ENCODE results near the gene SLC24A3. TPM values are rescaled to one million over a fixed set of nuclear protein-coding genes. Genes with fewer than 3 reads are reported as not detected.

The SLC24A3 gene
- polyA plus RNA-seq, 1 donor = 4.0 TPM

DNA sequence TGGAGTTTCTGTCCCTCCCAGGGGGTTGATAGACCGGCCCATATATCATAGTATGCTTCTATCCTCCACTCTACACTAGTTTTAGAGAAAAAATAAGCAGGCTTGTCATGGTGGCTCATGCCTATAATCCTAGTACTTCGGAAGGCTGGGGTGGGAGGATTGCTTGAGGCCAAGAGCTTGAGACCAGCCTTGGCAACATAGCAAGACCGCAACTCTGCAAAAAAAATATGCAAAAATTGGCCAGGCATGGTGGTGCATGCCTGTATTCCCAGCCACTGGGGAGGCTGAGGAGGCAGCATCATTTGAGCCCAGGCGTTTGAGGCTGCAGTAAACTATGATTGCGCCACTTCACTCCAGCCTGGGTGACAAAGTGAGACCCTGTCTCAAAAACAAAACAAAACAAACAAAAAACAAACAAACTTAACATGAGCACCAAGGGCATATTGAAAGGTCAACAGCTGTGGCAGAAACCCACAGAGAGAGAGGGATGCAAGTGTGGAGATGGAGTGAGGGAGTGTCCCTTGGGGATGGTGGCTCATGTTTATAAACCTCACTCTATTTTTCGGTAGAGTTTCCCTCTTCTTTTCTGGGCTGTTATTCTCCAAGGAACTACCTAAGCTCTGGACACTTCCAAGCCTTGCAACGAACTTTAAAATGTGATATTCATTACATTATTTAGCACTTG lies 24.1 kb downstream of the SLC24A3 start:
- no peak for DNase-seq

DNA sequence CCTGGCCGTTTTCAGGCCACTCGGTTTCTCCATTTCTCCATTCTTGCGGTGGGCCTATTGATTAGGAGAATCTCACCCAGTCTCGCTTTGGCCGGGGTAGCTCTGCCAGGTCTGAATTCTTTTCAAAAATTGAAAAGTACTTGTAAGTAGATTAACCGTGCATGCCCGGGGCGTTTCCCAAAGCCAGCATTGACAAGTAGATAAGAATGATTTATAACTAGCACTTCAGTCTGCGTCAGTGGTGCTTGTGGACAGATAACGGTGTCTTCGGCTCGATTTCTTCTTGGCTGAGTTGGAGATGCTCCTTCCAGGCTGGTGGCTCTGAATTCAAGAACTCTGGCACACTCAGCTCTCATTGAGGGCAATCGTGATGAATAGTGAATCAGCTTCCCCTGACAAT lies 29.0 kb downstream of the SLC24A3 start:
- no peak for DNase-seq

GRCh38 chr20:19244291-19244690 lies 31.8 kb downstream of the SLC24A3 start:
- no peak for DNase-seq

GRCh38 chr20:19249106-19249879 lies 36.9 kb downstream of the SLC24A3 start:
- no peak for DNase-seq

GRCh38 chr20:19250346-19250745 lies 37.9 kb downstream of the SLC24A3 start:
- DNase-seq = no peak

DNA sequence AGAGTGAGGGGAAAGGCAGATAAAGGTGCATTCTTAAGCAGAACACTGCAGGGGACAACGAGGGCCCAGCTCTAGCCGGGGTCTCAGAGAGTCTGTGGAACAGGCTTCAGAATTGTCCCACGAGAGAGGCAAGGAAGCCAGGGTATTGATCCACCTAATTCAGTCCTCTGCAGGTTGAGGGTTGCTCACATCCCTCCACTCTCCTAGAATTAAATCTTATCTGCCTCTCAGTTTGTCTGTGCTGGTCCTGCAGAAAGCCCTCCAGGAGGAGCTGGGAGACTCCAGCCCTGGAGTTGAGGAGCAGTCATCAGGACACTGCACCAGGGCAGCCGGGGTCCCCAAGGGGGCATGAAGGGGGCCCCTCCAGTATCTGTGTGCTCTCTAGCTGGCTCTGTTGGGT lies 39.1 kb downstream of the SLC24A3 start:
- no peak for DNase-seq

DNA sequence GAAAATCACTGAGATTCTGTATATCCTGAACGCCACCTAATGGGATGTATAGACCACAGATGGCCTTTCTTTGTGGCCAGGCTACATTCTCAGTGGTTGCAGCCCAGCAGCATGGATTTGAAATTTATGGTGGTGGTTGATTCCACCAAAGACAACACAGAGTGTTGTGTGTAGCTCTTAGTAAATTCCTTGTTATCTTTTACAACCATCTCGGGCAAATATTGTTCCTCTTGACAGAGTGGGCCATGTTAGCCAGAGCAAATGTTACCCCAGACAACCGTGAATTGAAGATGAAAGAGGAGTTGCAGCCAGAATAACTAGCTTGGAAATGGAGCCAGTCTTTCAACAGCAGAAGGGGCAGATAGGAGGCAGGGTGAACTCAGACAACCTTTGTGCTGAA lies 39.5 kb downstream of the SLC24A3 start:
- DNase-seq = no peak

- DNase-seq = no peak
These were observed 40.1 kb downstream of the SLC24A3 start for GRCh38 chr20:19252451-19253120.

DNA sequence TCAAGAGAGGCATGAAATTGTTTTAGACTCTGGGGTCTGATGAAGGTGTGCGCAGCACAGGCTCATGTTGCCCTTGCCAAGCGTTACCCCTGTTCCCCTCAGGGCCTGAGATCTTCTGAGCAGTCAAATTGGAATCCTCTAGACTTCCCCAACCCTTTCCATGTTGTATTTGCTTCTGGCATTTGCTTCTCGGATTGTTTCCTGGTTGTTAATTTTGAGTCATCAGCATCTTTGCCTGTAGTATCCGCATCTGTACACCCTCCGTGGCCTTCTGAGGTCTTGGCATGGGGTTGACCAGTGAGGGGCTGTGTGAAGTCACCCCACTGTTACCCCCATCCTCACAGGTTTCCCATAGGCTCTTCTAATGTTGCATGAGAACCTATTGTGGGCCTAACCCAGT lies 40.9 kb downstream of the SLC24A3 start:
- no peak for DNase-seq

GRCh38 chr20:19253916-19254820 lies 41.7 kb downstream of the SLC24A3 start:
- DNase-seq = no peak

DNA sequence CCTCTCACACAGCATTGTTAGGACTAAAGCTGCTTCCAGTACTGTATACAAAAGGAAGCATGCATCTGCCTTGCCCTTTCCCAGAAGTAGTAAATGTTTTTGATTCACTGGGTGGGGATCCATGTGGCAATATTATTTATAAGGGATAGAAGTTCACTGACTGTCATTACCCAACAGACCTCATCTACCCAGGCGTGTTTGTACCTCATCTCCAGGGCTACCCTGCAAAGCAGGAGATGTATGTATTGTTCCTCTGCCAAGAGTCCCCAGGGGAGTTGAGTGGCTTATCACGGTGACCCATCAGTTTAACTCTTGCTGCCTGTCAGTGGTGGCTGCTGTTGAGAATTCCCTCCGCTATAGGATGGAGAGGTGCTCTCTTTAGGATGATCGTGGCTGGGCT lies 42.5 kb downstream of the SLC24A3 start:
- DNase-seq = no peak

GRCh38 chr20:19256085-19256484 lies 43.6 kb downstream of the SLC24A3 start:
- DNase-seq = no peak

DNA sequence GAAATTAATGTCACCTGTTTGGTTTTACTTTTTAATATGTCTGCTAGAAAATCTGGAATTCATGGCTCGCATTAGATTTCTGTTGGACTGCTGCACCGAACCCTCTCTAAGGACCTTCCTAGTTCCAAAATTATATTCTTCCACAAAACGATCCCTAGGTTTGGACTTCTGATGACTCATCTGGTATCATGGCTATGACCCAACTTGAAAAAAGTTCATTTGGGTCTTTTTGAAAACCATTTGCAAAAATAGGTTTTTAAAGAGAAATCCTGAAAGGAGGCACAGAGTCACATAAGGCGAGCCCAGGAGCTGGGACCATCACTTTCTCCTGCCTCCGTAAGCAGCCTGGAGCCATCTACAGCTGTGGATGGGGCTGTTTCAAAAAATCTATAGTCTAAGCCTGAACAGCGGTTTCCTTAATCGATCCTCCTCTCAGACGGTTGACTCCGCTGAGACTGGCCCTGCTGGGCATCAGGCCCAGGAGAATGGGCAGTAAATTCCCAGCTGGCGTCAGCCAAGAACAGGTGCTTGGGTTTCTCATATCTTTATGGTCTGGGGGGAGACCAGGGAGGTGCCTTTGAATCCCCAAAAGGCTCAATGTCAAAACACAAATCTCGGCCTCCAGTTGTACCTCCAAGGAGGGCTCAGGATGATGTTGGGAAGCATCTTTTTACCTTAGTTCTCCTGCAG lies 44.6 kb downstream of the SLC24A3 start:
- no peak for DNase-seq

GRCh38 chr20:19257865-19258264 lies 45.4 kb downstream of the SLC24A3 start:
- no peak for DNase-seq

GRCh38 chr20:19259141-19259591 lies 46.7 kb downstream of the SLC24A3 start:
- DNase-seq = no peak

DNA sequence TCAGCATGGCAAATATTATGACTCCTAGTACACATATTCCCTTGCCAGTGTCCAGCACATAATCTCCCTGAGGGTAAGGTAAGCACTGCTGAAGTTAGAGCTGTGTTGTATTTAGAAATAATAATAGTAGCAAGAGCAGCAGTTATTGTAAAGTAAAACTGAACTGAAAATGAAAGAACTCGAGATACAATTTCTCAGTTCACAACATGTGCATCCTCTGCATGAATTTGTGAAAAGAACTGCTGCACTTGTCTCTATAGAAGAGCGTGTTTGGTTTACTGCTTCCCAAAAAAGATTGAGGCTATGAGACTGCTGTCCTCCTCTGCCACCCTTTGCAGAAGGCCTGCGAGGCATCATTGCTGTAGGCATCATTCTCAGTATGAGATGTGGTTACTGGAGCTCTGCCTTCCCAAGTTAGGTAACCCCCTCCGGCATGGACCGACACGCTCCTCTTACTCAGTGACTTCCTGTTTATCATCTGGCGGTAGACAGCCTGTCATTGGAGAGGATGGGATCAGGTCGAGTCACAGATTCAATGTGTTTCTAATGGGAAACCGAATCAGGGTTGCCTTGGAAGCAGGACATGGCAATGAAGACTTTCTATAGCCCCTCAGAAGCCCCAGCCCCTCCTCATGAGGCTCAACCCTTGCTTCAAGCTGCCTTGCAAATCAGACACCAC lies 48.1 kb downstream of the SLC24A3 start:
- DNase-seq = no peak

DNA sequence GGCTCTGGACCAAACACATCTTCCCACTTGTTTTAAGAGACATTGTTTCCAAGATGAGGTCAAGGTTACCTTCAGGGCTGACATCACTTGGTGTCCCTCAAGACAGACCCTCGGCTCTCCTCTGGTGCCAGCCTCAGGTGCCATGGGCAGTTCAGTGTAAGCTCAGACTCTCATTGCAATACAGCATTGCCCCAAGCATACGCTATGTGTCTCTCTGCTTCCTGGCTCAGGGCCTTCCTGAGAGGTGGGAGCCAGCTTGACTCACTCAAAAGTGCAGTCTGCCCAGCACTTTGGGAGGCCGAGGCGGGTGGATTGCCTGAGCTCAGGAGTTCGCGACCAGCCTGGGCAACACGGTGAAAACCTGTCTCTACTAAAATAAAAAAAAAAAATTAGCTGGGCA lies 51.7 kb downstream of the SLC24A3 start:
- DNase-seq = no peak

- DNase-seq = no peak
These were observed 53.4 kb downstream of the SLC24A3 start for GRCh38 chr20:19265646-19266374.

- no peak for DNase-seq
These were observed 56.0 kb downstream of the SLC24A3 start for GRCh38 chr20:19268426-19268825.

DNA sequence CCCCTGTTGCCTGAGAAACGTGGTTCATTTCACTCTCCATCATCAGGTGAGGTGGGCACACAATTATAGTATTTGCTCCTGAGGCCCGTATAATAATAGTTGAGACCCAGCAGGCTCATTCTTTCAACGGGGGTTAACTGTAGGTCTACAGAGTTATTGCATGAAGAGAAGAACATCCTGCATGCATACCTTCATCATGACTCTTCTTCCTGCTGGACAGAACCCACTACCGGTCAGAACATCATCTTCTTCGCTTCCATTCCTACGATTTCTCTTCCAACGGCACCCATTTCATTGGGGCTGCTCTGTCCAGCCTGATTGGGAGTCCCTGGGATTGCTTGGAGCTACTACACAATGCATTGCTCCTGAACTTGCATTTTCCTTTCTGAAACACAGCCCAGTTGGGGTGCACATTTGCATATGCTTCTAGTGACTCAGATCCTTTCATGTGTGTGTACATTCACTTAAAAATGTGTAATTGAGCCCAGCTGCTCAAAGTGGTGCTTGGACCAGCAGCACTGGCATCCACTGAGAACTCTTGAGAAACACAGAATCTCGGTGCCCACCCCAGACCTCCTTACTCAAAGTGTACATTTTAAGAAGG lies 57.4 kb downstream of the SLC24A3 start:
- no peak for DNase-seq
